PC-9 (cell line): Measurements from ENCODE around the gene SLC48A1. TPM values are rescaled to one million over a fixed set of nuclear protein-coding genes. Genes with fewer than 3 reads are reported as not detected.

Experiments
- BruUV-seq: library from RNA; stranded (reverse); fragments of 400-500 nt; replicated peaks from 2 replicates; lab custom pipeline; 2021; lab: Mats Ljungman, UMichigan
- CTCF ChIA-PET: fragments of 300-600 bp; sonication (Branson Sonifier 250); formaldehyde crosslinking; loops from one replicate; lab custom pipeline; 2022; ENCODE audit warnings: antibody characterized with exemption; lab: Charles Lee
- POLR2A ChIA-PET: fragments of 300-600 bp; sonication (Branson Sonifier 250); formaldehyde crosslinking; loops from one replicate; lab custom pipeline; 2022; ENCODE audit warnings: antibody characterized with exemption; ENCODE audit not compliant: unreplicated experiment; lab: Charles Lee
- DNase-seq, 2 experiments: peaks; one replicate each; pipeline versions ENCODE4 v3.0.0 to v3.0.0-alpha.2; 2015 to 2022; ENCODE audit warnings: mixed read lengths in 1 of 2
- H2AFZ ChIP-seq: fragments of 200-600 bp; sonication (generic); 2 replicates; pipeline ENCODE4 v1.8.1; 2017; ENCODE audit warnings: antibody characterized with exemption
- H3F3A ChIP-seq: fragments of 200-600 bp; sonication (generic); 2 replicates; pipeline ENCODE4 v1.8.1; 2017; ENCODE audit warnings: antibody characterized with exemption, mild to moderate bottlenecking, low read depth; ENCODE audit not compliant: insufficient read depth
- H3K27ac ChIP-seq: fragments of 200-600 bp; sonication (generic); 2 replicates; pipeline ENCODE4 v1.6.1; 2016; ENCODE audit warnings: mixed run types
- H3K27me3 ChIP-seq: fragments of 200-600 bp; sonication (generic); 2 replicates; pipeline ENCODE4 v1.6.1; 2016; ENCODE audit warnings: low read depth, mixed run types; ENCODE audit not compliant: insufficient read depth
- H3K36me3 ChIP-seq: fragments of 200-600 bp; sonication (generic); 2 replicates; pipeline ENCODE4 v1.6.1; 2016; ENCODE audit warnings: low read depth, mixed run types
- H3K4me1 ChIP-seq: fragments of 200-600 bp; sonication (generic); replicated peaks from 2 replicates; pipeline ENCODE4 v1.6.1; 2016; ENCODE audit warnings: mixed run types; ENCODE audit not compliant: insufficient read depth
- H3K4me2 ChIP-seq: fragments of 200-600 bp; sonication (generic); 2 replicates; pipeline ENCODE4 v1.6.1; 2017; ENCODE audit warnings: mixed run types
- H3K4me3 ChIP-seq: fragments of 200-600 bp; sonication (generic); 2 replicates; pipeline ENCODE4 v1.6.1; 2016; ENCODE audit warnings: mixed run types
- H3K79me2 ChIP-seq: fragments of 200-600 bp; sonication (generic); 2 replicates; pipeline ENCODE4 v1.6.1; 2017; ENCODE audit warnings: low read depth, mixed run types
- H3K9me2 ChIP-seq: fragments of 200-600 bp; sonication (generic); 2 replicates; pipeline ENCODE4 v1.8.1; 2017; ENCODE audit warnings: mild to moderate bottlenecking; ENCODE audit not compliant: insufficient read depth
- H3K9me3 ChIP-seq: fragments of 200-600 bp; sonication (generic); 2 replicates; pipeline ENCODE4 v1.8.1; 2016; ENCODE audit warnings: low read depth; ENCODE audit not compliant: insufficient read depth
- H4K20me1 ChIP-seq: fragments of 200-600 bp; sonication (generic); 2 replicates; pipeline ENCODE4 v1.8.1; 2017; ENCODE audit not compliant: insufficient read depth
- CTCF ChIP-seq: fragments of 200-600 bp; sonication (generic); conservative IDR thresholded peaks from 2 replicates; pipeline ENCODE4 v1.6.1; 2017; ENCODE audit warnings: mixed run types, antibody characterized with exemption, mild to moderate bottlenecking, moderate library complexity
- EZH2 ChIP-seq: fragments of 200-600 bp; sonication (generic); IDR thresholded peaks from 2 replicates; pipeline ENCODE4 v1.8.0; 2017; ENCODE audit warnings: antibody characterized with exemption, low read depth
- intact Hi-C: fragments of 100-400 bp; cut with micrococcal nuclease; formaldehyde crosslinking; loops from one replicate; pipeline ENCODE4 v1.10.0; 2022; ENCODE audit not compliant: unreplicated experiment
- total RNA-seq: library from RNA; stranded (reverse); gene quantifications from 2 replicates; pipeline ENCODE4 v1.2.3, GENCODE V29; 2021

Gene SLC48A1
- total RNA-seq, 1 experiment from 2014 or later: 108 TPM

DNA sequence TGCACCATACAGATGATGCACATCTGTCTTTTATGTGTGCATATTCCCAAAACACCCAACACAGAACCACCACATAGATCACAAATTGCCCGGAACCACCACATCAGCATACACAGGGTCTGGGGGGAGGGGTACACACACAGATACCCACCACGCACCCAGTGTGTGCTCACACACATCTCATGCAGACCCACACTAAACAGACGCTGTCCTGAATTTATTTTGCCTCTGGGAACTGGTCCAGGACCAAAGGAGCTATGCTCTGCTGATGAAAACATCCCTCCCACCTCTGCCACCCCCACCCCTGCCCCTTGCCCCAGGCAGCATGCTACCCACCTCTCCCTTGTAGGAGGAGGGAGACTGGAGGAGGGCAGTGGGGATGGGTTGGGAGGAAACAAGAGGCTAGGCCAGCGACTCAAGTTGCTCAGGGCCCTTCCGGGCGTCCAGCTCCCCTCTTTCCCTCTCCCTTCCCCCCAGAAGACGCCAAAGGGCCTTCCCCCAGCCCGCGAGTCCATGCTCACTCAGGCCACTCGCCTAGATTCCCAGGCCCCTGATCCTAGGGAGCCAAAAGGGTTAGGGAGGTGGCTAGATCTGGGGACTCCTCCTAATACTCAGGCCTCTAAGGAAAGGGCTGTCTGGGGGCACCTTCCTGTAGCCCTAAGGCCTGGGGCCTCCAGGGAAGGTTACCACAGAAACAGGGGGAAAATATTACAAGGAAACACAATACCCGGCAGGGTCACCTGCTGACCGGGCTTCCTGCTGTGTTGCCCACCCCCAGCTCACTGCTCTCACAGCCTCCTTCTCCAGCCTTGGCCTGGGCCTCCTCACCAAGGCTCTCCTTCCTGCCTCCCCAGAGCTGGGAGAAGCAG is 43.6 kb downstream of the SLC48A1 start:
- TF ChIP-seq CTCF: no peak
- no peak for TF ChIP-seq EZH2
- H3F3A ChIP-seq: peaks cover 39% of the 10 kb centered on the region
- peaks cover 12% of the 10 kb centered on the region; the same call in 1 of the 2 replicates for H4K20me1 ChIP-seq
- 0 out of 2 replicates have a peak, but pooled peaks cover under 1% of the 10 kb centered on the region for H3K36me3 ChIP-seq
- H3K9me3 ChIP-seq: no peaks in the 10 kb centered on the region
- H3K27me3 ChIP-seq: no peaks in the 10 kb centered on the region
- H3K27ac ChIP-seq: no peak overlapping the region
- peak overlapping the region; percentile 6; the same call in 1 of the 2 replicates for H3K4me3 ChIP-seq
- H3K4me2 ChIP-seq: peak overlapping the region; percentile 90
- no peak for DNase-seq
- BruUV-seq: no TSS peak
- ChIA-PET CTCF (no interaction called here), POLR2A (no interaction called here)
- intact Hi-C loops: no loop called here
- H3K79me2 ChIP-seq: peaks cover 79% of the 10 kb centered on the region
- peaks cover 75% of the 10 kb centered on the region for H3K4me1 ChIP-seq
- H2AFZ ChIP-seq: no peak overlapping the region
- no peaks in the 10 kb centered on the region for H3K9me2 ChIP-seq

DNA sequence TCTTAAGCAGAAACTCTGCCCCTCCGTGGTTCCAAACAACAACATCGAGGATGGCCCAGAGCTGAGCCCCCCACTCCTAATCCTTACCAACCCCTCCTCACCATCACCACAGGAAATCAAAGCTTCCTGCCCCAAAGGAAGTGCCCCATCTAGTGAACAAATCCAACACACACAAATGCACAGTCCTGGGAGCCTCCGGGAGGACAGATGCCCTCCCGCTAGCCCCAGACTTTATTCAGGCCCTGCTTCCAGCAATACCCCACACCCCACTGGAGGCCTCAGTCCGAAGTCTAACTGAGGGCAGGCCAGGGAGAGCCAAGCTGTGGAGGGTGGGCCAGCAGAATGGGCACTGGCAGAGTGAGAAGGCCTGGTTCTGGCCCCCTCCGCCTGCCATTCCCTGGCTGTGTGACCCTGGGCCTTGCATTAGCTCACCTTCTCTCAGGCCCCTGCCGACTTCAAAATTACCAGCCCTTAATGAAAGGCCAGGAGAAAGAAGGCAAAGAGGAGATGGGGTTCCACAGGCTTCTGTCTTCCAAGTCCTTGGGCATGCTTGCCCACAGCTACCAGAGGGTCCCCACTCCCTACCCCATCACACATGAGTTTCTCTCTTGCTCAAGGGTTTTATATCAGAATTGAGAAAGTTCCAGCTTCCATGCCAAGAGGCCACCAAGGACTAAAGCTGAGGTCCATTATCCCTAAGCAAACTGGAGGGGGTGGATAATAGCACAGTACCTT is 44.4 kb downstream of the SLC48A1 start:
- H3K79me2 ChIP-seq: peaks cover 71% of the 10 kb centered on the region
- peaks cover 5% of the 10 kb centered on the region; the same call in 1 of the 2 replicates for H4K20me1 ChIP-seq
- POLR2A ChIA-PET: interaction anchor here (0.6 kb wide), 1 partner anchor 48 kb away, joined by 6 read pairs; no protein-coding TSS in a partner anchor

More for the DNA sequence above, 44.4 kb downstream of the SLC48A1 start:
- intact Hi-C loops: no loop called here
- Histone ChIP-seq H3K27me3 (no peaks in the 10 kb centered on the region), H3K4me2 (peak overlapping the region; percentile 90), H3K36me3 (no peaks in the 10 kb centered on the region), H3K27ac (no peak overlapping the region), H3K9me2 (no peaks in the 10 kb centered on the region), H3K9me3 (no peaks in the 10 kb centered on the region), H3K4me3 (peak overlapping the region; percentile 6; the same call in 1 of the 2 replicates), H3K4me1 (peaks cover 75% of the 10 kb centered on the region), H2AFZ (no peak overlapping the region), H3F3A (peaks cover 44% of the 10 kb centered on the region)
- TF ChIP-seq EZH2: no peak
- TF ChIP-seq CTCF: no peak
- DNase-seq: no peak
- CTCF ChIA-PET: interaction anchor here (0.6 kb wide), 1 partner anchor 25 kb away, joined by 3 read pairs; no protein-coding TSS in a partner anchor
- no TSS peak for BruUV-seq
